Prostate gland (tissue), 2 donors: ENCODE results near the gene GRHL1.

Experiments used
- POLR2A ChIP-seq: fragments of 450-650 bp; IDR thresholded peaks from one replicate; pipeline ENCODE4 v1.6.1; 2016; ENCODE audit warnings: antibody characterized with exemption, mild to moderate bottlenecking
- TF ChIP-seq, protein P1 (sequence below), 4 experiments: fragments of 200-600 bp in 2 of 4; fragments of 450-650 bp in 2 of 4; sonication (generic) in 2 of 4; IDR thresholded peaks; 1 replicate in 3 of 4; 2 replicates in 1 of 4; pipeline ENCODE4 v1.5.1; 2016 to 2019; ENCODE audit warnings: antibody characterized with exemption in 4 of 4, mild to moderate bottlenecking in 2 of 4, moderate library complexity in 2 of 4

DNA sequence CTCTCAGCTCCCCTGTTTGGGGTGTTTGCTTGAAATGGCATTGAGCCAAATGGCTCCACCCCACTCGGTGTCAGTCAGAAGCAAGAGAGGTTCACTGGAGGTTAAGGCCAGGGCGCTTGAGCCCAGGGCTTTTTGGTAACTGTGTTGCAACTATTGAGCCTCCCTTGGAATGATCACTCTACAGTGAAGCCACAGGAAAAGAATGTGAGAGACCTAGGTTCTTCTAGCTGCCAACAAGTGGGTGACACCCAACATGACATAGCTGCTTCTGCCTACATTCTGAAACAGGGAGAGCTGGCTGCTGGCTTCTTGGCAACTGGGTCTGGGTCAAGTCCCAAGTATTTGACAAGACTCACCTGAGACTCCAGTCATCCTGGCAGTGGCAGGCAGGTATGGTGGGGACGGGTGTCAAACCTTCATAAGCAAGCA is 7.1 kb upstream of the GRHL1 start:
- TF ChIP-seq, protein P1, sequence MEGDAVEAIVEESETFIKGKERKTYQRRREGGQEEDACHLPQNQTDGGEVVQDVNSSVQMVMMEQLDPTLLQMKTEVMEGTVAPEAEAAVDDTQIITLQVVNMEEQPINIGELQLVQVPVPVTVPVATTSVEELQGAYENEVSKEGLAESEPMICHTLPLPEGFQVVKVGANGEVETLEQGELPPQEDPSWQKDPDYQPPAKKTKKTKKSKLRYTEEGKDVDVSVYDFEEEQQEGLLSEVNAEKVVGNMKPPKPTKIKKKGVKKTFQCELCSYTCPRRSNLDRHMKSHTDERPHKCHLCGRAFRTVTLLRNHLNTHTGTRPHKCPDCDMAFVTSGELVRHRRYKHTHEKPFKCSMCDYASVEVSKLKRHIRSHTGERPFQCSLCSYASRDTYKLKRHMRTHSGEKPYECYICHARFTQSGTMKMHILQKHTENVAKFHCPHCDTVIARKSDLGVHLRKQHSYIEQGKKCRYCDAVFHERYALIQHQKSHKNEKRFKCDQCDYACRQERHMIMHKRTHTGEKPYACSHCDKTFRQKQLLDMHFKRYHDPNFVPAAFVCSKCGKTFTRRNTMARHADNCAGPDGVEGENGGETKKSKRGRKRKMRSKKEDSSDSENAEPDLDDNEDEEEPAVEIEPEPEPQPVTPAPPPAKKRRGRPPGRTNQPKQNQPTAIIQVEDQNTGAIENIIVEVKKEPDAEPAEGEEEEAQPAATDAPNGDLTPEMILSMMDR (IDR thresholded peaks at IDR 0.05): no peak
- no peak for TF ChIP-seq POLR2A
